Left renal cortex interstitium (tissue), 4 donors: ENCODE measurements around the gene COL20A1. TPM values are rescaled to one million over a fixed set of nuclear protein-coding genes. Genes with fewer than 3 reads are reported as not detected.
"Not testable (repeated sequence)": the region's sequence is repeated elsewhere in the genome, so short reads cannot be mapped to it uniquely, and the experiment has no call there.

Experiments used
- DNase-seq, 4 donors: peaks; one replicate each; pipeline ENCODE4 v3.0.0-alpha.2; 2013; ENCODE audit warnings: low read depth in 4 of 4, low spot score in 2 of 4, missing footprints in 1 of 4
- polyA plus RNA-seq, 4 donors: library from polyadenylated mRNA; unstranded; fragments of 120-200 nt; gene quantifications; one replicate each; pipeline ENCODE4 v1.2.1, GENCODE V29; 2013; ENCODE audit not compliant: insufficient read length in 4 of 4

Gene COL20A1
- polyA plus RNA-seq, 4 donors: 0.69 to 1.2 (median 0.94) TPM

DNA sequence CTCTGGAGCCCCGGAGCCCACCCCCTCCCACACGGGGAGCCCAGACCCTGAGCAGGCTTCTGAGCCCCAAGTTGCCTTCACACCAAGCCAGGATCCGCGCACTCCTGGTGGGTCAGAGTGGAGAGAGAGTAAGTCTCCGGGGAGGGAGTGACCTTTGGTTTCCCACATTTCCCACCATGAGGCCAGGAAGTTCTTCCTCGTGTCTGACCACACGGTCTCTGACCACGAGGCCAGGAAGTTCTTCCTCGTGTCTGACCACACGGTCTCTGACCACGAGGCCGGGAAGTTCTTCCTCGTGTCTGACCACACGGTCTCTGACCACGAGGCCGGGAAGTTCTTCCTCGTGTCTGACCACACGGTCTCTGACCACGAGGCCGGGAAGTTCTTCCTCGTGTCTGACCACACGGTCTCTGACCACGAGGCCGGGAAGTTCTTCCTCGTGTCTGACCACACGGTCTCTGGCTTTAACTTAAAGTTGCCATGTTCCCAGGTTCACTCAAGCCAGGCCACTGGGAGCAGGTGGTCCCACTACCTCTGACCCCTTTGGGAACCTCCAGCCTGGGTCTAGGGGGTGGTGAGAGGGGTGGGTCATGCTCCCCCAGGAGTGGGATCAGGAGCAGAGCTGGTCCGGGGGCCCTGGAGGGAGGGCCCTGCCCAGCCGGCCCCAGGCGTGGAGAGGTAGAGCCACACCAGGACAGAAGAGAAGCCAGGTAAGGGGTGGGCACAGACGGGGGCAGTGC, 13.1 kb downstream of the COL20A1 start:
- DNase-seq: not testable (repeated sequence)

DNA sequence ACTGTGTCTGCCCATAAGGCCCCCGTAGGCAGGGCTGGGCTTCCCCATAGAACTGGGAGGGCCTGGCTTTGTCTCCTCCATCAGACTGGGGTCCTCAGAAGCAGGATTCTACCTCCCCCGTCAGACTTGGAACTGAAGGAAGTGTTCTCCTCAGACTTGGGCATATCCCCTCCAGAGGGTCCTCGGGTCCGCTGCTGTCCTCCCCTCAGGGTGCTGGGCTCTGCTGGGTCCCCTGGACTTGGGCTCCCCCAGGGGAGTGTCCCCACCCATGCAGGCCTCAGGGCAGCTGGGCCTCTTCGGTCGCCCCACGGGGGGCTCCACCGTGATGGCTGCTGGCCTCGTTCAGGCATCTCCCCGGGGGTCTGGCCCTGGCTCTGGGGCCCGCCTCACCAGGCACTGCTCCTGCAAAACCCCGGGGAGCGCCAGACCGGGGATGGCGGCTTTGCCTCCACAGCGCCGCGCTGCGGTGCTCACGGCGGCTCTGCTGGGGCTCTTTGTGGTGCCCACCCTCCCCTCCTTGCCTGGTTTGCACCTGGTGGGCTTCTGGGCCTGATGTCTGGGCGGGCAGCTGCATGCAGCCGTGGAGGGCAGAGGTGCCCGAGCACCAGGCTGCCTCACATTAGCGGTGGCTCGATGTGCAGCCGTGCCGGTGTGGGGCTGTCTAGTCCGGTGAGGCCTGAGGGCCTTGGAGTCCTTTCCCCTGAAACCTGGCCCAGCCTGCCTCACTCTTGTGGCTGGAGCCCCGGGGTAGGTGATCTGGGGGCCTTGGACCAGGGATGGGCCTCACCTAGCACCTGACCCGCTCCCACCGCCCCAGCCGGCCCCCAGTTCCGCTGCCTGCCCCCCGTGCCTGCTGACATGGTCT, 13.9 kb downstream of the COL20A1 start:
- no peak for DNase-seq

GRCh38 chr20:63307538-63308217, 14.7 kb downstream of the COL20A1 start:
- DNase-seq: no peak

DNA sequence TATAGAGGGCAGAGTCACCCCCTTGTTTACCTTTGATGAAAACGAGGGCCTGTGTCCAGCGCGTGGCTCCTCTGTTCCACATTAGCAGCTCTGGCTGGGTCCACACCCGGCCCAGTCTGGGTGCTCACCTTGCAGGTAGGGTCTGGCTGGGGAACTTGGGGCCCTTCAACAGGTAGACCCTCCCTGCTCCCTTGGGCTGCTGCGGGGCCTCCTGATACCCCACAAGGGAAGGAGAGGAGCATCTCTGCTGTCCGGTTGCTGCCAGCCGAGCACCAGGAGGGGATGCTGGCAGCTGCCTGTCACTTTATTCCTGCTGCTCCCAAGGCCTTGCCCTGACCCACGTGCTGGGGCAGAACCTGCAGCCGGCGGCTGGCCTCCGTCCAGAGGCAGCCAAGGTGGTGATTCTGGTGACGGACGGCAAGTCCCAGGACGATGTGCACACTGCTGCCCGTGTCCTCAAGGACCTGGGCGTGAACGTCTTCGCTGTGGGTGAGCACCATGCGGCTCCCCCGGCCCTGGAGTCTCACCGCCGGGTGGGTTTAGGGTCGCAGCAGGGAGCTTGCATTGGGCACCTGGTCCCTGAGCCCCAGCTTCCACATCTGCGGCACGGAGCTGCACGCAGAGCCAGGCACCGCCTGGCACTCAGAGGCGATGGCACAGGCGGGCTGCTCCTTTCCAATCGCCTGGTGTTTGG, 15.4 kb downstream of the COL20A1 start:
- DNase-seq: no peak

DNA sequence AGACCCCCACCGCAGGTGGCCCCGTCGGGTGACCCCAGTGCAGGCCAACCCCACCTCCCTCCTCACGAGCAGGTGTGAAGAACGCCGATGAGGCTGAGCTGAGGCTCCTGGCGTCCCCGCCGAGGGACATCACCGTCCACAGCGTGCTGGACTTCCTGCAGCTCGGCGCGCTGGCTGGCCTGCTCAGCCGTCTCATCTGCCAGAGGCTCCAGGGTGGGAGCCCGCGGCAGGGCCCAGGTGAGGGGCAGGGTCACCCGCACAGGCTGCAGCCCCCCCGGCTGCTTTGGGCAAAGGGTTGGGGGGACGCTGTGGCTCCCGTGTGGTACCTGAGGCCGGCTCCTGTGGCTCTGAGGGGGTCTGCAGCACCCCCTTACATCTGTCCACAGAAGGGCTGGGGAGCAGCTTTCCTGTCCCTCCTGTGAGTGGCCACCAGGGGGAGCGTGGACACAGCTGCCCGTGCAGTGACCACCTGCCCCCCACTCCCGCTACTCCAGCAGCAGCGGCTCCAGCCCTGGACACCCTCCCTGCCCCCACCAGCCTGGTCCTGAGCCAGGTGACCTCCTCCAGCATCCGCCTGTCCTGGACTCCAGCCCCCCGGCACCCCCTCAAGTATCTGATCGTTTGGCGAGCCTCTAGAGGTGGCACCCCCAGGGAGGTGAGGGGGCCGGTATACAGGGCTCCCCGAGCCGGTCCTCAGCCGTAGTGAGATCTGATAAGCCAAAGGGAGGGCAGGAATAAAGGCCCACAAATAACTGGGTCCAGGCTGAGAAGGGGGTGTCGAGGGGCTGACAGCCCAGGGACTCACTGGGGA, 16.5 kb downstream of the COL20A1 start:
- DNase-seq: no peak

DNA sequence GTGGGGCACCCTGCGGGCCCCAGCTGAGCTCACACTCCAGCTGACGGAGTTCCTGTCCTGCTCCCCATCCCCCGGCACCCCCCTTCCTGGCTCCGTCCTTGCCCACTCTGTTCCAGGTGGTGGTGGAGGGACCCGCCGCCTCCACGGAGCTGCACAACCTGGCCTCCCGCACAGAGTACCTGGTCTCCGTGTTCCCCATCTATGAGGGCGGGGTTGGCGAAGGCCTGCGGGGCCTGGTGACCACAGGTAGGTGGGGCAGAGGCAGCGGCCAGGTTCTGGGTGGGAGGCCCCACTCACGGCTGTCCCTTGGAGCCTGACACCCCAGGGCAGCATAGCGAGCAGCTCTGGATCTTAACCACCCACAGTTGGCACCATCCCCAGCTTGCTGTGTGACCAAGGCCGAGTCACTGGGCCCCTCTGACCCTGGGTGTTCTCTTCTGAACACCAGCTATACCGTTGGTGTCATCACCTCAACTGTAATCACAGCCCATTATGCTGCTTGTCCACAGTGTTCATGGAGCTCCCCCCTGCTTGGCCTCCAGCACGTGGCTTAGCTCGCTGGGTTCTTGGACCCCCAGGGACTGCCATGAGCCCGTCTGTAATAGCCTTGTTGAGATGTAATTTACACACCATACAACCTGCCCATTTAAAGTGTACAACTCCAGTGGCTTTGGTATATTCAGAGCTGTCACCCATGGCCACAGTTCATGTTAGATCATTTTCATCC, 17.4 kb downstream of the COL20A1 start:
- no peak for DNase-seq

GRCh38 chr20:63311186-63311832, 18.3 kb downstream of the COL20A1 start:
- DNase-seq: no peak

- no peak for DNase-seq
Measured at GRCh38 chr20:63311833-63312243, 18.9 kb downstream of the COL20A1 start.

GRCh38 chr20:63312273-63312672, 19.3 kb downstream of the COL20A1 start:
- DNase-seq: no peak

DNA sequence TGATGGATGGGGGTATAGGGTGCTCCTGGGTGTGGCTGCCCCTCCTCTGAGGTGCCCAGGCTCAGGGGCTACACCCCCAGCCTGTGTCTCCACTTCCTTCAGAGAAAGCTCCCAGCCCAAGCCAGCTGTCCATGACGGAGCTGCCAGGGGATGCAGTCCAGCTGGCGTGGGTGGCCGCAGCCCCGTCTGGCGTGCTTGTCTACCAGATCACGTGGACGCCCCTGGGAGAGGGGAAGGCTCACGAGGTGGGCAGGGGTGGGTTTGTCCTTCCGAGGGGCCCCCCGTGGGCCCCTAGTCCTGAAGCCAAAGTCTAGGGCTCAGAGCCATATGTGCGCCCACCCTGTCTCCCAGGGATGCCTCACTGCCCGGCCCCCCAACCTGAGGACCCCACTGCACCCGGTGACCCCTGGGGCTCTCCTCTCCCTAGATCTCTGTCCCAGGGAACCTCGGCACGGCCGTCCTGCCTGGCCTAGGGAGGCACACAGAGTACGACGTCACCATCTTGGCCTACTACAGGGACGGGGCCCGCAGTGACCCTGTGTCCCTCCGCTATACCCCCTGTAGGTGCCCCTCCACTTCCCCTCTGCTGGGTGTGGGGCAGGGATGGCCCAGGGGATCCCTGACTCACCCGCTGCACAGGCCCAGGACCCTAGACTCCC, 19.8 kb downstream of the COL20A1 start:
- DNase-seq: peak in 1 of 4 donors; percentile 45

DNA sequence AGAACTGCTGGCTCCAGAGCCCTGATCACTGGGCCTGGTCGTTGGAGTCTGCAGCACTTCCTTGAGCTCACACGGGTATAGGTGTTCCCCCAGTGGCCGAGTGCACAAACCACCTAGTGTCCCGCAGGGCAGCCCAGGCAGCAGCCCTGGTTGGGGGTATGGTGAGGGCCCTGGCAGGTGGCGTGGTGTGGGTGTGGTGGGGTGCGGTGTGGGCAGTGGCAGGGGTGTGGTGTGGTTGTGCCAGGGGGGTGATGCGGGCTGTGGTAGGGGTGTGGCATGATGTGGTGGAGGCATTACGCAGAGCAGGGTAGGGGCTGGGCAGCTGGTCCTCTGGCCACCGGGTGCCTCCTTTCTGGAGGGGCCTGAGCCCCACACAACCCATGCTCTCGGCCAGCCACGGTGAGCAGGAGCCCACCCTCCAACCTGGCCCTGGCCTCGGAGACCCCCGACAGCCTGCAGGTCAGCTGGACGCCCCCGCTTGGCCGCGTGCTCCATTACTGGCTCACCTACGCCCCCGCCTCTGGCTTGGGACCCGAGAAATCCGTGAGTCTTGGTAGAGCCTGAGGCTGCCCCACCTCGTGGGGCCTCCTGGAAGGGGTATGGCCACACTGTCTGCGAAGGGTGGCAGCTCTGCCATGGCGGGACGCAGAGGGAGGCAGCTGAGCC, 20.5 kb downstream of the COL20A1 start:
- DNase-seq: no peak

DNA sequence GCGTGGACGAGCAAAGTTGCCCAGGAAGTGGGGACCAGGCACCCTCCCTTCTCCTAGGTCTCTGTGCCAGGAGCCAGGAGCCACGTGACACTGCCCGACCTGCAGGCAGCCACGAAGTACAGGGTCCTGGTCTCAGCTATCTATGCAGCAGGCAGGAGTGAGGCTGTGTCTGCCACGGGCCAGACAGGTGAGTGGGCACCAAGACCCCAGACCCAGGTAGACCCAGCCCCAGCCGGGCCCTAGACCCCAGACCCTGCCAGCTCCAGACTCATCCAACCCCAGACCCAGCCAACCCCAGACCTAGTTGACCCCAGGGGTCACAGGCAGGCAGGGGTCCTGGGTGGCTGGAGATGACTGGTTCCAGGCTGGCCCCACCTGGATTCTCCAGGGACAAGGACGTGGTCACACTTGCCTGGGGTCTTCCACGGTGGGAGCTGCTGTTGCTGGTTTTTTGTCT, 21.1 kb downstream of the COL20A1 start:
- no peak for DNase-seq

DNA sequence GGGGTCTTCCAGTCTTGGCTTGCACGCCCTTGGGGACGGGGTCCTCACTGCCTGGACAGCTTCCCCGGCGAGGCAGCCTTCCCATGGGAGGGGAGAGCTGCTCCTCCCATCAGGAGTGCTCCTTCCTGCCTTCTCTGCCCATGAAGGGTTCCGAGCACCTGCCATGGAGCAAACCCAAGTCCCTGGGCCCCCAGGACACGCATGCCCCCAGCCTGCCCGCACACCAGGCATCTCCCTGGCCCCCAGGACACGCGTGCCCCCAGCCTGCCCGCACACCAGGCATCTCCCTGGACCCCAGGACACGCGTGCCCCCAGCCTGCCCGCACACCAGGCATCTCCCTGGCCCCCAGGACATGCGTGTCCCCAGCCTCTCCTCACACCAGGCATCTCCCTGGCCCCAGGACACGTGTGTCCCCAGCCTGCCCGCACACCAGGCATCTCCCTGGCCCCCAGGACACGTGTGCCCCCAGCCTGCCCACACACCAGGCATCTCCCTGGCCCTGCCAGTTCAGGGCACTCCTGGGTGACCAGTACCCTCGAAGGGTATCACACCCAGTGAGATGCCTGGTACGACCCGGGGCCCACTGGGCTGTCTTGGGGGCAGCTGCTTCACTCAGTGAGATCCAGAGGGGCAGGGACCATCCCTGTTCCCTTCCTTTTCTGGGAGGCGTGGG, 21.7 kb downstream of the COL20A1 start:
- DNase-seq: no peak

GRCh38 chr20:63315240-63315689, 22.3 kb downstream of the COL20A1 start:
- DNase-seq: no peak

GRCh38 chr20:63315731-63316491, 22.9 kb downstream of the COL20A1 start:
- no peak for DNase-seq

DNA sequence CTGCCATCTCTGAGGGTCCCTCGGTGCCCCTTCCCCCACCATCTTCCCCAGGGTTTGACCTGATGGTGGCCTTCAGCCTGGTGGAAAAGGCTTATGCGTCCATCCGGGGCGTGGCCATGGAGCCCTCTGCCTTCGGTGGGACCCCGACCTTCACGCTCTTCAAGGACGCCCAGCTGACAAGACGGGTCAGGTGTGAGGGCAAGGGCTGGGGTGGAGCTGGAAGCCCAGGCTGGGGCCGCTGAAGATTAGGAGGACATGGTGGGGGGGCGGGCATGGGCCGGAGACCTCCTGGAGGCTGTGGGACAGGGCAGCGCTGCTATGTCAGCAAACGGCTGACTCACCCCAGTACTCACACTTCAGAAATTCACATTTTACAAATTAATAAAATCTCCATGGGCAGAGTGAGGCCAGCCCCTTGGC, 23.5 kb downstream of the COL20A1 start:
- DNase-seq: no peak
